SK-N-SH (cell line): Measurements from ENCODE around the gene GJE1. TPM values are rescaled to one million over a fixed set of nuclear protein-coding genes. Genes with fewer than 3 reads are reported as not detected.

Experiments
- CTCF ChIA-PET: fragments of 300-600, 350-600 bp; formaldehyde crosslinking; extraction: SDS; loops from one replicate; lab custom pipeline; 2021; lab: Yijun Ruan, JAX
- POLR2A ChIA-PET: fragments of 350-600 bp; sonication (Branson Sonifier 250); formaldehyde crosslinking; extraction: SDS; loops from one replicate; lab custom pipeline; 2020; ENCODE audit warnings: antibody characterized with exemption, inconsistent platforms; lab: Yijun Ruan, JAX
- DNase-seq: peaks from one replicate; pipeline ENCODE4 v3.0.0; 2012
- H2AFZ ChIP-seq: fragments of 200-600 bp; sonication (generic); 2 replicates; pipeline ENCODE4 v1.8.1; 2016; ENCODE audit warnings: antibody characterized with exemption, mild to moderate bottlenecking, low read depth
- H3F3A ChIP-seq: fragments of 200-600 bp; sonication (generic); replicated peaks from 2 replicates; pipeline ENCODE3; 2016; ENCODE audit warnings: antibody characterized with exemption, mild to moderate bottlenecking; ENCODE audit not compliant: insufficient read depth
- H3K27ac ChIP-seq, 2 experiments: fragments of 200-500 bp in 1 of 2; fragments of 200-600 bp in 1 of 2; sonication (Bioruptor generic) in 1 of 2; sonication (generic), shearing (Covaris generic) in 1 of 2; 2 replicates each; pipeline versions ENCODE4 v1.5.1 to v1.6.1; 2014 to 2016; ENCODE audit warnings: low read depth in 2 of 2, inconsistent platforms in 1 of 2, low read length in 1 of 2, mild to moderate bottlenecking in 1 of 2, mixed read lengths in 1 of 2
- H3K27me3 ChIP-seq: fragments of 200-600 bp; sonication (generic), shearing (Covaris generic); 2 replicates; pipeline ENCODE4 v1.6.1; 2016; ENCODE audit warnings: mixed run types; ENCODE audit not compliant: insufficient read depth
- H3K36me3 ChIP-seq, 2 experiments: fragments of 200-500 bp in 1 of 2; fragments of 200-600 bp in 1 of 2; sonication (Bioruptor generic) in 1 of 2; sonication (generic) in 1 of 2; replicated peaks in 1 of 2; 2 replicates each; pipeline versions ENCODE3 to v1.5.1; 2014 to 2016; ENCODE audit warnings: low read length in 1 of 2, mild to moderate bottlenecking in 1 of 2; ENCODE audit not compliant: insufficient read depth in 2 of 2, control insufficient read depth in 1 of 2
- H3K4me1 ChIP-seq, 2 experiments: fragments of 200-500 bp in 1 of 2; fragments of 200-600 bp in 1 of 2; sonication (Bioruptor generic) in 1 of 2; sonication (generic), shearing (Covaris generic) in 1 of 2; 2 replicates each; pipeline versions ENCODE4 v1.5.1 to v1.6.1; 2014 to 2016; ENCODE audit warnings: low read depth in 1 of 2, low read length in 1 of 2, mixed run types in 1 of 2; ENCODE audit not compliant: insufficient read depth in 2 of 2, control insufficient read depth in 1 of 2
- H3K4me2 ChIP-seq: fragments of 200-600 bp; sonication (generic), shearing (Covaris generic); 2 replicates; pipeline ENCODE4 v1.6.1; 2017; ENCODE audit warnings: mixed run types
- H3K4me3 ChIP-seq, 2 experiments: fragments of 200-500 bp in 1 of 2; fragments of 200-600 bp in 1 of 2; sonication (Bioruptor generic) in 1 of 2; sonication (generic), shearing (Covaris generic) in 1 of 2; 2 replicates each; pipeline versions ENCODE4 v1.5.1 to v1.8.1; 2014 to 2016; ENCODE audit warnings: low read depth in 2 of 2, inconsistent platforms in 1 of 2, low read length in 1 of 2, mild to moderate bottlenecking in 1 of 2, mixed read lengths in 1 of 2, moderate library complexity in 1 of 2
- H3K79me2 ChIP-seq: fragments of 200-600 bp; sonication (generic); 2 replicates; pipeline ENCODE4 v1.8.1; 2017; ENCODE audit warnings: mild to moderate bottlenecking; ENCODE audit not compliant: insufficient read depth
- H3K9ac ChIP-seq: fragments of 200-600 bp; sonication (generic); 2 replicates; pipeline ENCODE4 v1.6.1; 2017; ENCODE audit warnings: mixed run types
- H3K9me2 ChIP-seq: fragments of 200-600 bp; sonication (generic); 2 replicates; pipeline ENCODE4 v1.6.1; 2017; ENCODE audit warnings: mixed run types
- H3K9me3 ChIP-seq: fragments of 200-600 bp; sonication (generic); 2 replicates; pipeline ENCODE4 v1.6.1; 2017; ENCODE audit warnings: mixed run types, mild to moderate bottlenecking, moderate library complexity
- H4K20me1 ChIP-seq: fragments of 200-600 bp; sonication (generic); 2 replicates; pipeline ENCODE4 v1.6.1; 2017; ENCODE audit warnings: mild to moderate bottlenecking, mixed run types; ENCODE audit not compliant: insufficient read depth
- ELF1 ChIP-seq: IDR thresholded peaks from 2 replicates; pipeline ENCODE4 v1.4.0; 2012
- EP300 ChIP-seq, 2 experiments: IDR thresholded peaks; 2 replicates each; pipeline versions ENCODE4 v1.4.0 to v1.6.1; 2012; ENCODE audit warnings: borderline replicate concordance in 1 of 2, low read depth in 1 of 2, low read length in 1 of 2
- EZH2phosphoT487 ChIP-seq: fragments of 200-600 bp; sonication (generic); IDR thresholded peaks from 2 replicates; pipeline ENCODE4 v1.6.1; 2017; ENCODE audit warnings: low read depth, mixed run types, mild to moderate bottlenecking, antibody characterized with exemption, moderate library complexity, borderline replicate concordance
- FOSL2 ChIP-seq: IDR thresholded peaks from 2 replicates; pipeline ENCODE4 v1.4.0; 2012; ENCODE audit warnings: low read depth, mild to moderate bottlenecking, moderate library complexity, borderline replicate concordance
- FOXJ3 ChIP-seq: sonication (generic); formaldehyde crosslinking; IDR thresholded peaks from 2 replicates; pipeline ENCODE4 v1.5.1; 2020; ENCODE audit warnings: mild to moderate bottlenecking, missing genetic modification reagents
- FOXM1 ChIP-seq: IDR thresholded peaks from 2 replicates; pipeline ENCODE4 v1.4.0; 2012; ENCODE audit warnings: low read depth, mild to moderate bottlenecking
- GABPA ChIP-seq: IDR thresholded peaks from 2 replicates; pipeline ENCODE4 v1.4.0; 2012; ENCODE audit warnings: low read depth, mild to moderate bottlenecking
- GATA2 ChIP-seq: sonication (generic); formaldehyde crosslinking; IDR thresholded peaks from 2 replicates; pipeline ENCODE4 v1.5.0; 2020; ENCODE audit warnings: mild to moderate bottlenecking, missing genetic modification reagents
- JUND ChIP-seq: IDR thresholded peaks from 2 replicates; pipeline ENCODE4 v1.4.0; 2012
- MAX ChIP-seq: IDR thresholded peaks from 2 replicates; pipeline ENCODE4 v1.4.0; 2012; ENCODE audit warnings: low read depth
- MEF2A ChIP-seq: IDR thresholded peaks from 2 replicates; pipeline ENCODE4 v1.4.0; 2012; ENCODE audit warnings: low read depth, borderline replicate concordance
- MXI1 ChIP-seq: IDR thresholded peaks from 2 replicates; pipeline ENCODE4 v1.6.1; 2012; ENCODE audit warnings: mild to moderate bottlenecking, low read depth, low read length, improper control_type of control experiment
- PBX3 ChIP-seq: IDR thresholded peaks from 2 replicates; pipeline ENCODE4; 2012
- RFX5 ChIP-seq: IDR thresholded peaks from 2 replicates; pipeline ENCODE4 v1.6.1; 2012; ENCODE audit warnings: mild to moderate bottlenecking, improper control_type of control experiment, low read length
- TCF12 ChIP-seq: IDR thresholded peaks from 2 replicates; pipeline ENCODE4 v1.4.0; 2012
- TEAD4 ChIP-seq: IDR thresholded peaks from 2 replicates; pipeline ENCODE4 v1.4.0; 2012; ENCODE audit warnings: mild to moderate bottlenecking, borderline replicate concordance; ENCODE audit not compliant: insufficient read depth
- ZBTB33 ChIP-seq: IDR thresholded peaks from 2 replicates; pipeline ENCODE4 v1.4.0; 2012; ENCODE audit warnings: low read depth, borderline replicate concordance
- WGBS: methylation state at CpG from one replicate; pipeline ENCODE4 v1.1.6; 2017; ENCODE audit warnings: low lambda C conversion rate; 5-methylcytosine and 5-hydroxymethylcytosine counted together
- polyA plus RNA-seq, 3 experiments: library from polyadenylated mRNA; depleted of rRNA; stranded (reverse); fragments of >200 nt; gene quantifications; 2 replicates each; pipeline ENCODE4 v1.2.3, GENCODE V29; 2012
- TF ChIP-seq, protein P1 (sequence below): fragments of 150-350 bp; IDR thresholded peaks from 2 replicates; pipeline ENCODE4 v1.6.1; 2017; ENCODE audit warnings: antibody characterized with exemption, low read length, low read depth, borderline replicate concordance
- TF ChIP-seq, protein P2 (sequence below): IDR thresholded peaks from 2 replicates; pipeline ENCODE4 v1.4.0; 2012; ENCODE audit warnings: low read depth, borderline replicate concordance

GJE1 gene, protein sequence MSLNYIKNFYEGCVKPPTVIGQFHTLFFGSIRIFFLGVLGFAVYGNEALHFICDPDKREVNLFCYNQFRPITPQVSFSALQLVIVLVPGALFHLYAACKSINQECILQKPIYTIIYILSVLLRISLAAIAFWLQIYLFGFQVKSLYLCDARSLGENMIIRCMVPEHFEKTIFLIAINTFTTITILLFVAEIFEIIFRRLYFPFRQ
- polyA plus RNA-seq (2012; rRNA removed): not detected in 2 replicates
- polyA plus RNA-seq (2012; cell fraction: cytosol; rRNA removed): not detected in 2 replicates
- not detected in 2 replicates for polyA plus RNA-seq (2012; cell fraction: nucleus; rRNA removed)

DNA sequence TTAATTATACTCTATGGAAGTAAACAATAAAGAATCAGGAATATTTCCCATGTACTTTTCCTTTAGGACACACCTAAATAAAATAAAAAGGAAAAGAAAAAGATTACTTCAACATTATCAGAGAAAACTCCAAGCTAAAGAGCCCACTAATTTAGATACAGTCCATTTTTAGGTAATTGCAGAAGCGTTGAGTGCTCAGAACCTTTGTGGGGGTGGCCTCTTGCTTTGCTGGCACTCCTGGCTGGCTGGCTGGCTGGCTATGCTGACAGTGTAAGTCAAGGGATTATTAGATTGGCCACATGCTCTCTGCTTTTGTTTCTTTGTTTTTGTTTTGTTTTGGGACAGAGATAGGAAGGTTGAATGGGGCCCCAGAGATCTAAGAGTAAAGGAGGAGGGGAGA lies at the start of gene GJE1:
Gene GJE1, plus strand, starts transcription at position 301 of the 400 bp plus-strand sequence. CDS start 234 bp downstream, outside the sequence.
- no peak for DNase-seq
- H3K4me3 ChIP-seq: no peak within 1 kb of the TSS
- no peak within 1 kb of the TSS for H3K27ac ChIP-seq
- no peaks in the 10 kb centered on the region for H3F3A ChIP-seq
- CTCF ChIA-PET: interaction anchor here (0.6 to 1.3 kb wide), 3 partner anchors 12 to 256 kb away, joined by 3 read pairs; no protein-coding TSS in a partner anchor
- H3K4me1 ChIP-seq: no peaks in the 10 kb centered on the region
- H3K27me3 ChIP-seq: no peaks in the 10 kb centered on the region
- H3K4me2 ChIP-seq: no peak within 1 kb of the TSS
- no peak within 1 kb of the TSS for H3K9ac ChIP-seq
- TF ChIP-seq GABPA: no peak
- TF ChIP-seq, protein P1, sequence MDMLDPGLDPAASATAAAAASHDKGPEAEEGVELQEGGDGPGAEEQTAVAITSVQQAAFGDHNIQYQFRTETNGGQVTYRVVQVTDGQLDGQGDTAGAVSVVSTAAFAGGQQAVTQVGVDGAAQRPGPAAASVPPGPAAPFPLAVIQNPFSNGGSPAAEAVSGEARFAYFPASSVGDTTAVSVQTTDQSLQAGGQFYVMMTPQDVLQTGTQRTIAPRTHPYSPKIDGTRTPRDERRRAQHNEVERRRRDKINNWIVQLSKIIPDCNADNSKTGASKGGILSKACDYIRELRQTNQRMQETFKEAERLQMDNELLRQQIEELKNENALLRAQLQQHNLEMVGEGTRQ: no peak
- no peak for TF ChIP-seq FOXJ3 (CRISPR knock-in tag)
- no peak for TF ChIP-seq MXI1
- no peak for TF ChIP-seq EP300 (IDR thresholded peaks at IDR 0.05; ENCODE audit: borderline replicate concordance in 1 of 2, low read depth in 1 of 2, low read length in 1 of 2)
- no peak for TF ChIP-seq TEAD4
- TF ChIP-seq MAX: no peak
- TF ChIP-seq TCF12: no peak
- TF ChIP-seq EZH2phosphoT487: no peak
- TF ChIP-seq ELF1: no peak
- TF ChIP-seq, protein P2, sequence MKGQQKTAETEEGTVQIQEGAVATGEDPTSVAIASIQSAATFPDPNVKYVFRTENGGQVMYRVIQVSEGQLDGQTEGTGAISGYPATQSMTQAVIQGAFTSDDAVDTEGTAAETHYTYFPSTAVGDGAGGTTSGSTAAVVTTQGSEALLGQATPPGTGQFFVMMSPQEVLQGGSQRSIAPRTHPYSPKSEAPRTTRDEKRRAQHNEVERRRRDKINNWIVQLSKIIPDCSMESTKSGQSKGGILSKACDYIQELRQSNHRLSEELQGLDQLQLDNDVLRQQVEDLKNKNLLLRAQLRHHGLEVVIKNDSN: no peak
- TF ChIP-seq MEF2A: no peak
- no peak for TF ChIP-seq FOSL2
- no peak for TF ChIP-seq FOXM1
- TF ChIP-seq JUND: no peak
- no peak for TF ChIP-seq RFX5
- TF ChIP-seq ZBTB33: no peak
- TF ChIP-seq GATA2 (CRISPR knock-in tag): no peak
- no peak for TF ChIP-seq PBX3
- no peak within 1 kb of the TSS for H2AFZ ChIP-seq
- no peaks in the 10 kb centered on the region for H3K79me2 ChIP-seq
- WGBS: 13% methylated on average over 1 of the region's 1 CpG
- H4K20me1 ChIP-seq: no peaks in the 10 kb centered on the region
- H3K9me3 ChIP-seq: 0 out of 2 replicates have a peak, but pooled peaks cover 5% of the 10 kb centered on the region
- no peaks in the 10 kb centered on the region for H3K36me3 ChIP-seq
- H3K9me2 ChIP-seq: no peaks in the 10 kb centered on the region
- POLR2A ChIA-PET: no interaction called here
